ENCODE measurements around the gene PDLIM7.

The PDLIM7 gene

DNA sequence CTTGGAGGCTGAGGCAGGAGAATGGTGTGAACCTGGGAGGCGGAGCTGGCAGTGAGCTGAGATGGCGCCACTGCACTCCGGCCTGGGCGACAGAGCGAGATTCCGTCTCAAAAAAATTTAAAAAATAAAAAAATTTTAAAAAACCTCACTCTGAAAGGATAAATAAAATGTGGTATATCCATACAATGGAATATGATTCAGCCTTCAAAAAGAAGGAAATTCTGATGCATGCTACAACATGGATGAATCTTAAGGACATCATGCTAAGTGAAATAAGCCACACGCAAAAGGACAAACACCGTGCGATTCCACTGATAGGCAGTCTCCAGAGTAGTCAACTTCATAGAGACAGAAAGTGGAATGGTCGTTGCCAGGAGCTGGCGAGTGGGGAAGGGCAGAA, 32.4 kb downstream of the PDLIM7 start:
- no peak for TF ChIP-seq TAF1 (IDR thresholded peaks at IDR 0.05; ENCODE audit: borderline replicate concordance, insufficient read depth, low read length)

- TF ChIP-seq POLR2AphosphoS5 (IDR thresholded peaks at IDR 0.05; ENCODE audit: low read depth, low read length) (no peak), TAF1 (IDR thresholded peaks at IDR 0.05; ENCODE audit: borderline replicate concordance, insufficient read depth, low read length) (no peak), FOXP2 (optimal IDR thresholded peaks at IDR 0.05; ENCODE audit: borderline replicate concordance, extremely low read depth, extremely low read length, insufficient read depth) (no peak), SIN3A (IDR thresholded peaks at IDR 0.05; ENCODE audit: borderline replicate concordance, insufficient read depth, low read length) (no peak)
- TF ChIP-seq, protein P1, sequence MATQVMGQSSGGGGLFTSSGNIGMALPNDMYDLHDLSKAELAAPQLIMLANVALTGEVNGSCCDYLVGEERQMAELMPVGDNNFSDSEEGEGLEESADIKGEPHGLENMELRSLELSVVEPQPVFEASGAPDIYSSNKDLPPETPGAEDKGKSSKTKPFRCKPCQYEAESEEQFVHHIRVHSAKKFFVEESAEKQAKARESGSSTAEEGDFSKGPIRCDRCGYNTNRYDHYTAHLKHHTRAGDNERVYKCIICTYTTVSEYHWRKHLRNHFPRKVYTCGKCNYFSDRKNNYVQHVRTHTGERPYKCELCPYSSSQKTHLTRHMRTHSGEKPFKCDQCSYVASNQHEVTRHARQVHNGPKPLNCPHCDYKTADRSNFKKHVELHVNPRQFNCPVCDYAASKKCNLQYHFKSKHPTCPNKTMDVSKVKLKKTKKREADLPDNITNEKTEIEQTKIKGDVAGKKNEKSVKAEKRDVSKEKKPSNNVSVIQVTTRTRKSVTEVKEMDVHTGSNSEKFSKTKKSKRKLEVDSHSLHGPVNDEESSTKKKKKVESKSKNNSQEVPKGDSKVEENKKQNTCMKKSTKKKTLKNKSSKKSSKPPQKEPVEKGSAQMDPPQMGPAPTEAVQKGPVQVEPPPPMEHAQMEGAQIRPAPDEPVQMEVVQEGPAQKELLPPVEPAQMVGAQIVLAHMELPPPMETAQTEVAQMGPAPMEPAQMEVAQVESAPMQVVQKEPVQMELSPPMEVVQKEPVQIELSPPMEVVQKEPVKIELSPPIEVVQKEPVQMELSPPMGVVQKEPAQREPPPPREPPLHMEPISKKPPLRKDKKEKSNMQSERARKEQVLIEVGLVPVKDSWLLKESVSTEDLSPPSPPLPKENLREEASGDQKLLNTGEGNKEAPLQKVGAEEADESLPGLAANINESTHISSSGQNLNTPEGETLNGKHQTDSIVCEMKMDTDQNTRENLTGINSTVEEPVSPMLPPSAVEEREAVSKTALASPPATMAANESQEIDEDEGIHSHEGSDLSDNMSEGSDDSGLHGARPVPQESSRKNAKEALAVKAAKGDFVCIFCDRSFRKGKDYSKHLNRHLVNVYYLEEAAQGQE (IDR thresholded peaks at IDR 0.05; ENCODE audit: insufficient read depth in 1 of 2, low read depth in 2 of 2, low read length in 2 of 2): no peak
Measured at GRCh38 chr5:177462021-177462670, 35.3 kb downstream of the PDLIM7 start.

GRCh38 chr5:177459819-177460628, 37.4 kb downstream of the PDLIM7 start:
- peak; percentile 37; the same call in 1 of the 2 replicates for TF ChIP-seq POLR2AphosphoS5 (IDR thresholded peaks at IDR 0.05; ENCODE audit: low read depth, low read length)
- no peak for TF ChIP-seq TAF1 (IDR thresholded peaks at IDR 0.05; ENCODE audit: borderline replicate concordance, insufficient read depth, low read length)

DNA sequence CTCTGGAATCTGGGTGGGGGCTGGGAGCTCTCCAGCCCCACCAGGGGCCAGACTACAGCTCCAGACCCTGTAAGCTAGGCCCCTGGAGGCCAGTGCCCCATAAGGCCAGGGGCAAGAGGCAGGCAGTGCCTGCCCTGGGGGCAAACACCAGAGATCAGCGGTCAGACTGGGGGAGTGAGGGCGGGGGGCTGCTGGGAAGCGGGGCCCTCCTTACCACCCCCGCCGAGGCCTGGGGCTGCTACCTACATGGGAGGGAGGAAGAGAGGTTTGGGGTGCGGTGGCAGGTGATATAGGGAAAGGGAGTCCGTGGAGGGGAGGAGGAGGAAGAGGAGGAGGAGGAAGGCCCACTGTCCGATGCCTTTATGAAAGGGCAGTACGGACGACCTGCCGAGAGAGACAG, 38.0 kb downstream of the PDLIM7 start:
- TF ChIP-seq TAF1 (IDR thresholded peaks at IDR 0.05; ENCODE audit: borderline replicate concordance, insufficient read depth, low read length) (no peak), SIN3A (IDR thresholded peaks at IDR 0.05; ENCODE audit: borderline replicate concordance, insufficient read depth, low read length) (no peak), FOXP2 (optimal IDR thresholded peaks at IDR 0.05; ENCODE audit: borderline replicate concordance, extremely low read depth, extremely low read length, insufficient read depth) (no peak), POLR2AphosphoS5 (IDR thresholded peaks at IDR 0.05; ENCODE audit: low read depth, low read length) (no peak)
- TF ChIP-seq, protein P1 (IDR thresholded peaks at IDR 0.05; ENCODE audit: insufficient read depth in 1 of 2, low read depth in 2 of 2, low read length in 2 of 2): no peak

DNA sequence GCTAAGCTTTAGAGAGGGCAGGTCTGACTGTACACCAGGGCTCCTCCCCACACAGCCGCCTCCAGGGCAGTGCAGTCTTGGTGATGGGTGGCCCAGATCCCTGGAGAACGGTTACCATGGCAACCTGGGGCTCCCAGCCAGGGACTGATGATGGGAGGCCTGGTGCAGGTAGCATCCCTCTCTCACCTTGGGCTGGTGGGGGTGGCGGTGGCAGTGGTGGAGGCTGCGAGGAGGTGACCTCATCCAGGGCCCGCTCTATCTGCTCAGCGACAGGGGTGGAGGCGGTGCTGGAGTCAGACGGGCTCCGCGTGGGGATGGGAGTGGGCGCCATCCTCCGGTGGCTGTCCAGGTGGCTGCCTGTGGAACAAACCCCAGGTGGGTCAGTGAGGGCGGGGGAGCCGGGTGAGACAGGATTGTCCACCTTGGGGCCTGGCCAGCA, 38.5 kb downstream of the PDLIM7 start:
- TF ChIP-seq POLR2AphosphoS5 (IDR thresholded peaks at IDR 0.05; ENCODE audit: low read depth, low read length) (no peak), TAF1 (IDR thresholded peaks at IDR 0.05; ENCODE audit: borderline replicate concordance, insufficient read depth, low read length) (no peak), FOXP2 (optimal IDR thresholded peaks at IDR 0.05; ENCODE audit: borderline replicate concordance, extremely low read depth, extremely low read length, insufficient read depth) (no peak), SIN3A (IDR thresholded peaks at IDR 0.05; ENCODE audit: borderline replicate concordance, insufficient read depth, low read length) (no peak)
- TF ChIP-seq, protein P1 (IDR thresholded peaks at IDR 0.05; ENCODE audit: insufficient read depth in 1 of 2, low read depth in 2 of 2, low read length in 2 of 2): no peak

Measured in PFSK-1 (cell line).